ENCODE data around the gene MARCKS. TPM values are rescaled to one million over a fixed set of nuclear protein-coding genes. Genes with fewer than 3 reads are reported as not detected.

The MARCKS gene
- total RNA-seq, 1 donor from 2014 or later, result 669 TPM

DNA sequence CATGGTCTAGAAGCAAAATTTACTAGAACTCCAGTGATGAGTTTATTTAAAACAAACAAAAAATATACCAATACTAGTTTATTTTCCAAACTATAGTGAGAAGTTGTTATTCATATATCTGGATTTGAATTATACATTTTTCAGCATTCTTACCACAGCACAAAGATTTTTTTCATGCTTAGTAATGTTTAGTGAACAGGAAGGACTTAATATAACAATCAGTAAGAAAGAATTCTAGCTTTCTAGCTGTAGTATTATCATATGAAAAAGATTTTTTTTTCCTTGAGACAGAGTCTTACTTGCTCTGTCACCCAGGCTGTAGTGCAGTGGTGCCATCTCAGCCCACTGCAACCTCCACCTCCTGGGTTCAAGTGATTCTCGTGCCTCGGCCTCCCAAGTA is 13.8 kb downstream of the MARCKS start:
- H3K27me3 Mint-ChIP-seq (ENCODE audit: unreplicated experiment), result peaks cover 2% of the 10 kb centered on the region
- H3K36me3 Mint-ChIP-seq (ENCODE audit: low read depth, unreplicated experiment), result no peaks in the 10 kb centered on the region
- TF ChIP-seq, protein P1, sequence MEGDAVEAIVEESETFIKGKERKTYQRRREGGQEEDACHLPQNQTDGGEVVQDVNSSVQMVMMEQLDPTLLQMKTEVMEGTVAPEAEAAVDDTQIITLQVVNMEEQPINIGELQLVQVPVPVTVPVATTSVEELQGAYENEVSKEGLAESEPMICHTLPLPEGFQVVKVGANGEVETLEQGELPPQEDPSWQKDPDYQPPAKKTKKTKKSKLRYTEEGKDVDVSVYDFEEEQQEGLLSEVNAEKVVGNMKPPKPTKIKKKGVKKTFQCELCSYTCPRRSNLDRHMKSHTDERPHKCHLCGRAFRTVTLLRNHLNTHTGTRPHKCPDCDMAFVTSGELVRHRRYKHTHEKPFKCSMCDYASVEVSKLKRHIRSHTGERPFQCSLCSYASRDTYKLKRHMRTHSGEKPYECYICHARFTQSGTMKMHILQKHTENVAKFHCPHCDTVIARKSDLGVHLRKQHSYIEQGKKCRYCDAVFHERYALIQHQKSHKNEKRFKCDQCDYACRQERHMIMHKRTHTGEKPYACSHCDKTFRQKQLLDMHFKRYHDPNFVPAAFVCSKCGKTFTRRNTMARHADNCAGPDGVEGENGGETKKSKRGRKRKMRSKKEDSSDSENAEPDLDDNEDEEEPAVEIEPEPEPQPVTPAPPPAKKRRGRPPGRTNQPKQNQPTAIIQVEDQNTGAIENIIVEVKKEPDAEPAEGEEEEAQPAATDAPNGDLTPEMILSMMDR (IDR thresholded peaks at IDR 0.05; ENCODE audit: unreplicated experiment), result no peak
- H3K4me3 Mint-ChIP-seq (ENCODE audit: unreplicated experiment), result no peak overlapping the region
- no peak for DNase-seq (ENCODE audit: low spot score)
- H3K27ac Mint-ChIP-seq (ENCODE audit: unreplicated experiment), result no peak overlapping the region
- H3K9me3 Mint-ChIP-seq (ENCODE audit: unreplicated experiment), result no peaks in the 10 kb centered on the region
- peaks cover 13% of the 10 kb centered on the region for H3K4me1 Mint-ChIP-seq (ENCODE audit: unreplicated experiment)

DNA sequence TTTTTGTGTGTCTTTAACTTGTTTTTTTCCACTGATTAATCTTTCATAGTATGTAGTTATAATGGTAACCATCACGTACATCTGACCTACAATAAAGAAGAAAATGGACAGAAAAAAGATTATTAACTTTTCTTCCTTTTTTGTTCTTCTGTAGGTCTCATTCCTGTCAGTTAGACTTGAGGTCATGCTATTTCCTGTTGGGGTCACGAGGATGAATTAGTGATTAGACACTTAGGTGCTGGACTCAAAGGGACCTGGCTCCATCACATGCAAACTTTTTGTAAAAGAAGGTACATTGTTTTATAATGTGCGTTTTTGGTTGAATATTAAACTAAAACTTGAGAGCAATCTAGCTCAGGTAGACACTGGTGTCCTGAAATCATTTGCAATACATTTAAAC is 14.8 kb downstream of the MARCKS start:
- no peak overlapping the region for H3K27ac Mint-ChIP-seq (ENCODE audit: unreplicated experiment)
- no peaks in the 10 kb centered on the region for H3K9me3 Mint-ChIP-seq (ENCODE audit: unreplicated experiment)
- no peaks in the 10 kb centered on the region for H3K36me3 Mint-ChIP-seq (ENCODE audit: low read depth, unreplicated experiment)
- no peak overlapping the region for H3K4me3 Mint-ChIP-seq (ENCODE audit: unreplicated experiment)
- H3K27me3 Mint-ChIP-seq (ENCODE audit: unreplicated experiment), result peaks cover 4% of the 10 kb centered on the region
- TF ChIP-seq, protein P1 (IDR thresholded peaks at IDR 0.05; ENCODE audit: unreplicated experiment), result no peak
- DNase-seq (ENCODE audit: low spot score), result no peak
- peaks cover 13% of the 10 kb centered on the region for H3K4me1 Mint-ChIP-seq (ENCODE audit: unreplicated experiment)

DNA sequence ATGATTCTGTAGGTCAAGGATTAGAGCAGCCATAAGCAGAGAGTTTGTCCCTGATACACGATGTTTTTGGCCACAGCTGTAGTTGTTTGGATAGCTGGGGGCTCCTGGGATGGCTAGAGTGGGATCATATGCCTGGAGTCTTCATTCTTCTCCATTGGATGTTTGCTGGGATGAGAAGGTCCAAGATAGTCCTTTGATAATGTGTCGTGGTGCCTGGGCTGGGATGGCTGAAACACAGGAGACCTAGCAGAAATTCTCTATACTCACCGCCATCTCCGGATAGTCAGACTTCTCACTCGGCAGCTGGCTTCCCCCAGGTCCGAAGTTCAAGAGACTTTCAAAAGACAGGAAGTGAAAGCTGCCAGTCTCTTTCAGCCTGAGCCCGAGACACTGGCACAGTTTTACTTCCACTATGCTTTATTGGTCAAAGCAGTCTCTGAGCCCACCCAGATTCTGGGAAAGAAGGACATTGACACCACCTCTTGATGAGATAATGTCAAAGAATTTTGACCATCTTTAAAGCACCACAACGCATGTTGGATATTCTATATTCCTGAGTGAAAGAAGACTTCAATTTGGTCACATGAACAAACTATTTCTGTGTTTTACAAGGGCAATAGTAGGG is 16.0 kb downstream of the MARCKS start:
- Mint-ChIP-seq H3K27me3 (ENCODE audit: unreplicated experiment) (peaks cover 4% of the 10 kb centered on the region), H3K9me3 (ENCODE audit: unreplicated experiment) (no peaks in the 10 kb centered on the region), H3K4me1 (ENCODE audit: unreplicated experiment) (peaks cover 15% of the 10 kb centered on the region), H3K27ac (ENCODE audit: unreplicated experiment) (no peak overlapping the region), H3K36me3 (ENCODE audit: low read depth, unreplicated experiment) (no peaks in the 10 kb centered on the region), H3K4me3 (ENCODE audit: unreplicated experiment) (no peak overlapping the region)
- no peak for DNase-seq (ENCODE audit: low spot score)
- TF ChIP-seq, protein P1 (IDR thresholded peaks at IDR 0.05; ENCODE audit: unreplicated experiment), result no peak

DNA sequence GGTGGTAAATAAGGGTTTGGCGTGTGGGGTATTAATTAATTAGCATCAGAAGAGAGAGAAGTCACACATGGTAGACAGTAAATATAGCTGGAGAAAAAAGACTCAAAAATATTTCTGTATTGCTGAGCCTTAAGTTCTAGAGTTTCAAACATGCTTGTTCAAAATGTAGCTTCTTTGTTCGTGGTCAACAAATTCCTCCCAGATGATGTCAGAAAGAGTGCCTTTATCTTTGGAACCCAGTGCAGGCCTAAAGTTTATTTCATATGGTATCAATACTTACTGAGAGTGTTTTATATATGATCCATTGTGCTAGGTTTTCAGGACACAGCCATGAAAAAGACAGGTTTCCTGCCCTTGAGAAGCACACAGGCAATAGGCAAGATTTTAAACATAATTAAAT is 18.3 kb downstream of the MARCKS start:
- Mint-ChIP-seq H3K4me3 (ENCODE audit: unreplicated experiment) (no peak overlapping the region), H3K4me1 (ENCODE audit: unreplicated experiment) (peaks cover 33% of the 10 kb centered on the region), H3K27me3 (ENCODE audit: unreplicated experiment) (peaks cover 4% of the 10 kb centered on the region), H3K36me3 (ENCODE audit: low read depth, unreplicated experiment) (no peaks in the 10 kb centered on the region), H3K27ac (ENCODE audit: unreplicated experiment) (peak overlapping the region; percentile 90), H3K9me3 (ENCODE audit: unreplicated experiment) (no peaks in the 10 kb centered on the region)
- TF ChIP-seq, protein P1 (IDR thresholded peaks at IDR 0.05; ENCODE audit: unreplicated experiment), result no peak
- no peak for DNase-seq (ENCODE audit: low spot score)

DNA sequence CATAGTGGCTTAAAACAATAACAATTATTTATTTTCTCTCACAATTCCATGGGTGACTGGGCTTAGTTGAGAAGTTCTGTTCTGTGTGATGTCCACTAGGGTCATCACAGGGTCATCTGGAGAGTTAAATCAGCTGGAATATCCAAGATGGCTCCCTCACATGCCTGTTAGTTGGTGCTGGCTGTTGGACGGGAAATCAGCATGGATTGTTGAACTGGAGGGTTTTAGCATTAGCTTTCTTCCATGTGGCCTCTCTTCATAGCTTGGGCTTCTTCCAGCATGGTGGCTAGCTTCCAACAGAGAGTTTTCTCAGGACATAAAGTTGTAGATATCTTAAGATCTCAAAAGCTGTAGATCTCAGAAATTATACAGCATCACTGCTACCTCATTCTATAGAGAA is 19.6 kb downstream of the MARCKS start:
- no peak overlapping the region for H3K4me3 Mint-ChIP-seq (ENCODE audit: unreplicated experiment)
- TF ChIP-seq, protein P1 (IDR thresholded peaks at IDR 0.05; ENCODE audit: unreplicated experiment), result peak; percentile 24
- H3K9me3 Mint-ChIP-seq (ENCODE audit: unreplicated experiment), result no peaks in the 10 kb centered on the region
- H3K27me3 Mint-ChIP-seq (ENCODE audit: unreplicated experiment), result peaks cover 4% of the 10 kb centered on the region
- H3K36me3 Mint-ChIP-seq (ENCODE audit: low read depth, unreplicated experiment), result no peaks in the 10 kb centered on the region
- H3K27ac Mint-ChIP-seq (ENCODE audit: unreplicated experiment), result no peak overlapping the region
- peaks cover 42% of the 10 kb centered on the region for H3K4me1 Mint-ChIP-seq (ENCODE audit: unreplicated experiment)
- DNase-seq (ENCODE audit: low spot score), result no peak
